ENCODE results near the gene PMEPA1. TPM values are rescaled to one million over a fixed set of nuclear protein-coding genes. Genes with fewer than 3 reads are reported as not detected.

PMEPA1 gene
- total RNA-seq, 1 experiment from 2014 or later: 1.9 TPM

DNA sequence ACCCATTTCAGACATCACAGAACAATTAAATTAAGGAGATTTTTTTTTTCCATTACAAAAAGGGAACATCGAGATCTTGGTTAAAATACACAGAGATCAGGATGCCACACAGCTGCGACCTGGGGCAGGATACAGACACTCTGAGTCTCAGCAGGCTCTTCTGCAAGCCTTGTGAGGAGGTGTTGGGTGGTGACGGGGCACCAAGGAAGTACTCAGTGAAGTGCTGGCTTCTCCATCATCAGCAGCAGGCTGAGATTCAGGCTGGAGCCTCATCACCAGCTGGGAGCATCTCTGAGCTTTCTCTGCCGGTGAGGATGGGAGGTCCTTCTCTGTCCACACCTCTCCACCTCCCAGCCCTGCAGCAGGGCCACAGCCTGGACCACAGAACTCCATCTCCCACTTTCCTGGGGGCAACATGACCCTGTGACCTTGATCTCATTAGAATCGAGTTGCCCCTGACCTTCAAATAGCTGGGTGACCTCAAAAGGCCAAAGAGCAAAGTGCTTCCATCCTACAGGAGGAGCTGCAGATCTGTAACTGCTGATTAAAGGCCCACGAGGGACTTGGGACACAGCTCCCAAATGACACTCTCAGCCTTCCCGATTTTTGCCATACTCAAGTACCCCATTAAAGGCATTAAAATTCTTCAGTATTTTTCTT, 16.0 kb downstream of the PMEPA1 start:
- Histone ChIP-seq H3K9ac (ENCODE audit: low read length) (no peak overlapping the region), H3K36me3 (ENCODE audit: insufficient read depth, low read length) (no peaks in the 10 kb centered on the region), H3K27me3 (ENCODE audit: low read length) (no peaks in the 10 kb centered on the region), H3K9me3 (ENCODE audit: low read length) (no peaks in the 10 kb centered on the region), H3K4me1 (ENCODE audit: low read length) (peaks cover 37% of the 10 kb centered on the region), H3K4me2 (ENCODE audit: low read depth, low read length, poor library complexity, severe bottlenecking) (no peak overlapping the region), H3K27ac (ENCODE audit: low read length) (no peak overlapping the region), H4K20me1 (ENCODE audit: insufficient read depth, low read depth, low read length) (peaks cover 38% of the 10 kb centered on the region), H3K9me2 (replicated peaks; ENCODE audit: insufficient read depth, low read length) (no peaks in the 10 kb centered on the region), H3K79me2 (ENCODE audit: low read length) (no peaks in the 10 kb centered on the region), H2AFZ (ENCODE audit: low read length) (no peak overlapping the region), H3K4me3 (ENCODE audit: low read length) (no peak overlapping the region)
- no peak for DNase-seq

DNA sequence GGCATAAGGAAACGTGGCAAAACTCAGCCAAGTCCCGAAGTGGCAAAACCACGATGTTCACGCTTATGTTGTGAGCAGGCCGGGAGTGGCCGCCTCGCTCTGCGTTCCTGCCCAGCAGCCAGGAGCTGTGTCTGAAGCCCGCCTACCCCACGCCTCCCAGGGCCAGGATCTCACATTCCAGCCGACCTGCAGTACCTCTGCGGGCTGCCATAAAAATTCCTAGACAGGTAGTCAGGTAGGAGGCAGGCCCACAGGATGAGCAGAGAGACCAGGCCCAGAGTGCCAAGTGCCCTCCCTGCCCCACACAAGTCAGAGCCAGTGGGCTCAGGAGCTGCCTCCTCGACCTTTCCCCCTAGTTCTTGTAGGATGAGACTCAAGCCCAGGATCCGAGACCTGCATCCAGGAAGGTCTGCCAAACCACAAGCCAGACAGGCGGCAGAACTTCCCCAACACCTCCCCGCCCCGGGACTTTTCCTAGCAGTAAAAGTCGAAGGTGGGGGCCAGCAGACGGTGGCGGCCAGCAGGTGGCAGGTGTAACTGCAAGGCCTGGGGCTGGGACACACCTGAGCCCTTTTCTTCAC, 16.7 kb downstream of the PMEPA1 start:
- Histone ChIP-seq H3K27me3 (ENCODE audit: low read length) (no peaks in the 10 kb centered on the region), H3K79me2 (ENCODE audit: low read length) (no peaks in the 10 kb centered on the region), H3K27ac (ENCODE audit: low read length) (no peak overlapping the region), H2AFZ (ENCODE audit: low read length) (no peak overlapping the region), H3K9ac (ENCODE audit: low read length) (no peak overlapping the region), H3K4me3 (ENCODE audit: low read length) (no peak overlapping the region), H3K36me3 (ENCODE audit: insufficient read depth, low read length) (no peaks in the 10 kb centered on the region), H3K4me2 (ENCODE audit: low read depth, low read length, poor library complexity, severe bottlenecking) (no peak overlapping the region), H3K4me1 (ENCODE audit: low read length) (peaks cover 36% of the 10 kb centered on the region), H3K9me2 (replicated peaks; ENCODE audit: insufficient read depth, low read length) (no peaks in the 10 kb centered on the region), H3K9me3 (ENCODE audit: low read length) (no peaks in the 10 kb centered on the region), H4K20me1 (ENCODE audit: insufficient read depth, low read depth, low read length) (peaks cover 38% of the 10 kb centered on the region)
- DNase-seq: no peak

DNA sequence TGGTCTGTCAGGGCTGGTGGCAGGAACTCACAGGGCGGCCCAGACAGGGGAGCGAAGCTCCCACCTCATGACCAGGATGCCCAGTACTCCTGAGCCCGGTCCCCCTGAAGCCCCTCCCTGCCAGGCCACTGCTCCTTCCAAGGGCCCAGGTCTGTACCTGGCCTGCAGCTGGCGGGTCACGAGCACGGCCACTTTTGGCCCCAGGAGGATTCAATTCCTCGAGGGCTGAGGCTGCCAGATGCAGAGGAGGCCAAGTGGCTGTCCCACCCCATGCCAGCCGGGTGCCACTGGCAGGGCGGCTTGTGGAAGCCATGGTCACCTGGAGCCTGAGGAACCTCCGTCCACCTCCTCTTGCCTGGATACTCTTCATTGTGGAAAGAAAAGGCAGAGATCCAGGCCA, 17.4 kb downstream of the PMEPA1 start:
- Histone ChIP-seq H2AFZ (ENCODE audit: low read length) (no peak overlapping the region), H3K79me2 (ENCODE audit: low read length) (no peaks in the 10 kb centered on the region), H3K4me1 (ENCODE audit: low read length) (peaks cover 29% of the 10 kb centered on the region), H3K9me2 (replicated peaks; ENCODE audit: insufficient read depth, low read length) (no peaks in the 10 kb centered on the region), H3K4me3 (ENCODE audit: low read length) (no peak overlapping the region), H3K27ac (ENCODE audit: low read length) (no peak overlapping the region), H3K4me2 (ENCODE audit: low read depth, low read length, poor library complexity, severe bottlenecking) (no peak overlapping the region), H4K20me1 (ENCODE audit: insufficient read depth, low read depth, low read length) (peaks cover 40% of the 10 kb centered on the region), H3K9me3 (ENCODE audit: low read length) (no peaks in the 10 kb centered on the region), H3K9ac (ENCODE audit: low read length) (no peak overlapping the region), H3K27me3 (ENCODE audit: low read length) (no peaks in the 10 kb centered on the region), H3K36me3 (ENCODE audit: insufficient read depth, low read length) (no peaks in the 10 kb centered on the region)
- DNase-seq: no peak

DNA sequence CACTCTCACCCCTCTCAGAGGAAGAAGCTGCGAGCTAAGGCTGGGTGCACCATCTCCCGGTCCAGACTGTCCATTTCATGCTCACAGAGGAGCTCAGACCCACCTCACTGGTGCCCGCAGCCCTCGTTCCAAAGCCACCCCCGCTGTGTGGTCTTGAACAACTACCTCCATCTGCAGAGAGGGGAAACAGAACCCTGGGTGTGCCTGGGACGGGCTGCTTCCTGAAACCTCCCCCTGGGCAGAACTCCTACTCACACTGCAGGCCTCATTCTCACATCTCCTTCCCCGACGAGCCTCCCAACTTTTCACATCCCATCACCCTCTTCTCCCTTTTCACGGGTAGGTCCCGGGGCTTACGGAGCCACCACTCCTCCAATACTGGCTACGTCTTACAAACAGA, 18.1 kb downstream of the PMEPA1 start:
- H4K20me1 ChIP-seq (ENCODE audit: insufficient read depth, low read depth, low read length): peaks cover 45% of the 10 kb centered on the region
- no peaks in the 10 kb centered on the region for H3K79me2 ChIP-seq (ENCODE audit: low read length)
- H3K27ac ChIP-seq (ENCODE audit: low read length): no peak overlapping the region
- H3K4me3 ChIP-seq (ENCODE audit: low read length): no peak overlapping the region
- H3K27me3 ChIP-seq (ENCODE audit: low read length): no peaks in the 10 kb centered on the region
- no peak for DNase-seq
- no peak overlapping the region for H3K4me2 ChIP-seq (ENCODE audit: low read depth, low read length, poor library complexity, severe bottlenecking)
- H3K4me1 ChIP-seq (ENCODE audit: low read length): peaks cover 25% of the 10 kb centered on the region
- no peaks in the 10 kb centered on the region for H3K9me2 ChIP-seq (replicated peaks; ENCODE audit: insufficient read depth, low read length)
- no peaks in the 10 kb centered on the region for H3K36me3 ChIP-seq (ENCODE audit: insufficient read depth, low read length)
- H3K9me3 ChIP-seq (ENCODE audit: low read length): no peaks in the 10 kb centered on the region
- no peak overlapping the region for H3K9ac ChIP-seq (ENCODE audit: low read length)
- no peak overlapping the region for H2AFZ ChIP-seq (ENCODE audit: low read length)

DNA sequence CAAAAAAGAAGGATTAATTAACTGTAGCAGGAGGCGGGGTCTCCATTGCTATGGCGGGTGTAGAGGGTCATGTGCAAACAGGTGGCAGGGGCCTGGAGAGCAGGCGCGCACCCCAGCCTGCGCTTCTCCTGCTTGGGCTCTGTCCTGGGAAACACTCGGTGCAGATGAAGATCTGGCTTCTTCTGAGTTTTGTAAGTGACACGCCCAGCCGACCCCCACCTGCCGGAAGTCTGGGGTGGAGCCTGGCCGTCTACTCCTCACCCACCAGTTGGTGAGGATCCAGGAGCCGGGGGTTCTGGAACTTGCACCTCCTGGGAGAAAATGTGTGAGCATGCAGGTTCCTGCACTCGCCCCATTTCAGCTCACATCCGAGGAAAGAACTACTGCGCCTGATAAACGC, 19.3 kb downstream of the PMEPA1 start:
- Histone ChIP-seq H3K4me2 (ENCODE audit: low read depth, low read length, poor library complexity, severe bottlenecking) (no peak overlapping the region), H3K4me3 (ENCODE audit: low read length) (no peak overlapping the region), H3K9me2 (replicated peaks; ENCODE audit: insufficient read depth, low read length) (no peaks in the 10 kb centered on the region), H3K27ac (ENCODE audit: low read length) (no peak overlapping the region), H3K4me1 (ENCODE audit: low read length) (peaks cover 30% of the 10 kb centered on the region), H3K27me3 (ENCODE audit: low read length) (no peaks in the 10 kb centered on the region), H3K36me3 (ENCODE audit: insufficient read depth, low read length) (no peaks in the 10 kb centered on the region), H4K20me1 (ENCODE audit: insufficient read depth, low read depth, low read length) (peaks cover 42% of the 10 kb centered on the region), H3K79me2 (ENCODE audit: low read length) (no peaks in the 10 kb centered on the region), H3K9ac (ENCODE audit: low read length) (no peak overlapping the region), H2AFZ (ENCODE audit: low read length) (no peak overlapping the region), H3K9me3 (ENCODE audit: low read length) (no peaks in the 10 kb centered on the region)
- DNase-seq: no peak

DNA sequence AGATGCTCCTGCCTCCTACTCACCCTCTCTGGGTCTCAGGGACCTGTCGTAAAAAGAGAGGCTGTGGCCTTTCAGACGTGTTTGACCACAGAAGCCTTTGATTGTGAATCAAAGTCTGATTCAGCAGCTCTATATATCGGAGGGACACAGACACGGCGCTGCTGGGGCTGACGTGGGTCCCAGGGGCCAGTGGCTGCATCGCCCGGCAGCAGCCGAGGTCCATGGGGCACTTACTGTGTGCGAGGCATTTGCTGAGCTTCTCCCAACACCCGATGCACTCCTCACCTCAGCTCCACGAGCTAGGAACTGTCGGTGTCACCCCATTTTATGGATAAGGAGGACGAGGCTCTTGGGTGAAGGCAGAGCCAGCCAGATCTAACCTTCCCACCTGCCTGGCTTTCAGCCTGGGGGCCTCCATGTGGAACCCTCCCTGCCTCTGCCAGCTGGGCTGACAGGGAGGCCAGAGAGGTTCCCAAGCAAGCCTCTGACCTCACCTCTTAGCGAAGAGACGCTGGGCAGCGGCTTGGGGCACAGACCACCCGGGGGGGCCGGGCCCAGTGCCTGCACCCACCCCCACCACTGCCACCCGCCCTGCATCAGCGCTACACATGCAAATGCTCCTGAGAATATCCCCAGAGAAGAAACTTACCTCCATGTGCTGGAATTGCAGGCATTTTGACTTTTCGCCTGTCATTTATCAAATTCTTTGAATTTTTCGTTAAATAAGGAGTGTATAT, 19.9 kb downstream of the PMEPA1 start:
- Histone ChIP-seq H3K36me3 (ENCODE audit: insufficient read depth, low read length) (no peaks in the 10 kb centered on the region), H3K4me2 (ENCODE audit: low read depth, low read length, poor library complexity, severe bottlenecking) (no peak overlapping the region), H3K9me2 (replicated peaks; ENCODE audit: insufficient read depth, low read length) (no peaks in the 10 kb centered on the region), H3K27ac (ENCODE audit: low read length) (no peak overlapping the region), H3K4me1 (ENCODE audit: low read length) (peaks cover 36% of the 10 kb centered on the region), H3K4me3 (ENCODE audit: low read length) (no peak overlapping the region), H3K79me2 (ENCODE audit: low read length) (no peaks in the 10 kb centered on the region), H3K9ac (ENCODE audit: low read length) (no peak overlapping the region), H2AFZ (ENCODE audit: low read length) (no peak overlapping the region), H3K27me3 (ENCODE audit: low read length) (no peaks in the 10 kb centered on the region), H4K20me1 (ENCODE audit: insufficient read depth, low read depth, low read length) (peaks cover 42% of the 10 kb centered on the region), H3K9me3 (ENCODE audit: low read length) (no peaks in the 10 kb centered on the region)
- no peak for DNase-seq

DNA sequence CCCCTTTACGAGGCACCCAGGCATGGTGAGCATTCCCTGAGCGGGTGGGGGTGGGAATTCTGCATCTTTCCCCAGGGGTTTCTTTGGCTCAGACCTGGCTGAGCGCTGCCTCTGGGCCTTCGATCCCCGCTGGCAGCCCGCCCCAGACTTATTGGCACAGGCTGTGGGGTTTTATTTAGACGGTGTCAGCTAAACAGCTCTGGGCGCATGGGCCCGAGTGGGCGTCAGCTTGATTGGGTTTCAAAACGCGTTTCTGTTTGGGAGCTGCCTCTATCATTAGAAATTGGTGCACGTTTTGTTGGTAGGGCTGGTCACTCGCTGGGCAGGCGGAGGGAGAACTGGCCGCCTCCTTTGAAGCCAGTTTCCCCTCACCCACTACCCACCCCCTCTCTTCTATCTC, 21.0 kb downstream of the PMEPA1 start:
- no peaks in the 10 kb centered on the region for H3K9me3 ChIP-seq (ENCODE audit: low read length)
- no peaks in the 10 kb centered on the region for H3K9me2 ChIP-seq (replicated peaks; ENCODE audit: insufficient read depth, low read length)
- peaks cover 40% of the 10 kb centered on the region for H4K20me1 ChIP-seq (ENCODE audit: insufficient read depth, low read depth, low read length)
- H3K4me1 ChIP-seq (ENCODE audit: low read length): peaks cover 44% of the 10 kb centered on the region
- H3K79me2 ChIP-seq (ENCODE audit: low read length): no peaks in the 10 kb centered on the region
- no peak overlapping the region for H3K4me3 ChIP-seq (ENCODE audit: low read length)
- no peaks in the 10 kb centered on the region for H3K36me3 ChIP-seq (ENCODE audit: insufficient read depth, low read length)
- H3K27me3 ChIP-seq (ENCODE audit: low read length): no peaks in the 10 kb centered on the region
- no peak for DNase-seq
- no peak overlapping the region for H3K4me2 ChIP-seq (ENCODE audit: low read depth, low read length, poor library complexity, severe bottlenecking)
- H3K9ac ChIP-seq (ENCODE audit: low read length): no peak overlapping the region
- no peak overlapping the region for H3K27ac ChIP-seq (ENCODE audit: low read length)
- H2AFZ ChIP-seq (ENCODE audit: low read length): no peak overlapping the region

DNA sequence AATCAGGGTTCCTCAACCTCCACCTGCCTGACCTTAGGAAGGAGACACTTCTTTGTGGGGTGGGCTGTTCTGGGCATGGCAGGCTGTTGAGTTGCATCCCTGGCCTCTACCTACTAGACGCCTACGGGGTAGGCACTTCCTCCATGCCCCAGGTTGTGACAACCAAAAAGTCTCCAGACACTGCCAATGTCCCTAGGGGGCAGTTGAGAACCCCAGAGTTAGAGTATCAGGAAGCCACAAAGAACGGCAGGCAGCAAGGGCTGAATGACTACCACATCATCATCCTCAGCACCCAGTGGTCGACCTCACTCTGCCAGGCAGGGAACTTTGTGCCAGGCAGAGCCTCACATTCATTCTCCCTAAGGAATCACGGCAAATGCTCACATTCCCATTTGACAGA, 21.5 kb downstream of the PMEPA1 start:
- Histone ChIP-seq H3K9ac (ENCODE audit: low read length) (no peak overlapping the region), H3K9me3 (ENCODE audit: low read length) (no peaks in the 10 kb centered on the region), H4K20me1 (ENCODE audit: insufficient read depth, low read depth, low read length) (peaks cover 34% of the 10 kb centered on the region), H3K4me2 (ENCODE audit: low read depth, low read length, poor library complexity, severe bottlenecking) (no peak overlapping the region), H3K79me2 (ENCODE audit: low read length) (no peaks in the 10 kb centered on the region), H3K27me3 (ENCODE audit: low read length) (no peaks in the 10 kb centered on the region), H3K9me2 (replicated peaks; ENCODE audit: insufficient read depth, low read length) (no peaks in the 10 kb centered on the region), H2AFZ (ENCODE audit: low read length) (no peak overlapping the region), H3K36me3 (ENCODE audit: insufficient read depth, low read length) (no peaks in the 10 kb centered on the region), H3K4me1 (ENCODE audit: low read length) (peaks cover 44% of the 10 kb centered on the region), H3K27ac (ENCODE audit: low read length) (no peak overlapping the region), H3K4me3 (ENCODE audit: low read length) (no peak overlapping the region)
- DNase-seq: no peak
